GM18498 (cell line): ENCODE results near the gene ATG4C.
"Not testable (repeated sequence)": the region's sequence is repeated elsewhere in the genome, so short reads cannot be mapped to it uniquely, and the experiment has no call there.

Source experiments
- ATAC-seq: cut with Tn5 transposase; IDR thresholded peaks from one replicate; pipeline ENCODE4 v1.9.1; 2021; ENCODE audit warnings: mild to moderate bottlenecking, moderate library complexity; ENCODE audit not compliant: unreplicated experiment

The ATG4C gene

DNA sequence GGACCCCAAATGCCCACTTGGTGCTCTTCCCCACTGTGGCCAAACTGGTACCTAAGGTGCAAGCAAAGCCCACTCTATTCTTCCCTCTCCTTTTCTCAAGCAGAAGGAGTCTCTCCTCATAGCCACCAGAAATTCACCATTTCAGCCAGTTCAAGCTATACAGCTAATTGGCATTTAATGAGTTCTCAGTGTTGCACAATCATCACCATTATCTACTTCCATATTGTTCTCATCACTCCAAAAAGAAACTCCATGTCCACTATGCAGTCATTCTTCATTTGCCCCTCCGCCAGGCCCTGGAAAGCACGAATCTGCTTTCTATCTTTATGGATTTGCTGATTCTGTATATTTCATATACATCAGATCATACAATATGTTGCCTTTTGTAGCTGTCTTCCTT is 9.9 kb upstream of the ATG4C start:
- no peak for ATAC-seq

- no peak for ATAC-seq
Measured at GRCh38 chr1:62774971-62775595, 8.8 kb upstream of the ATG4C start.

- no peak for ATAC-seq
Measured at GRCh38 chr1:62778208-62778607, 5.7 kb upstream of the ATG4C start.

GRCh38 chr1:62781841-62782543 is 1.9 kb upstream of the ATG4C start:
- ATAC-seq, result no peak

DNA sequence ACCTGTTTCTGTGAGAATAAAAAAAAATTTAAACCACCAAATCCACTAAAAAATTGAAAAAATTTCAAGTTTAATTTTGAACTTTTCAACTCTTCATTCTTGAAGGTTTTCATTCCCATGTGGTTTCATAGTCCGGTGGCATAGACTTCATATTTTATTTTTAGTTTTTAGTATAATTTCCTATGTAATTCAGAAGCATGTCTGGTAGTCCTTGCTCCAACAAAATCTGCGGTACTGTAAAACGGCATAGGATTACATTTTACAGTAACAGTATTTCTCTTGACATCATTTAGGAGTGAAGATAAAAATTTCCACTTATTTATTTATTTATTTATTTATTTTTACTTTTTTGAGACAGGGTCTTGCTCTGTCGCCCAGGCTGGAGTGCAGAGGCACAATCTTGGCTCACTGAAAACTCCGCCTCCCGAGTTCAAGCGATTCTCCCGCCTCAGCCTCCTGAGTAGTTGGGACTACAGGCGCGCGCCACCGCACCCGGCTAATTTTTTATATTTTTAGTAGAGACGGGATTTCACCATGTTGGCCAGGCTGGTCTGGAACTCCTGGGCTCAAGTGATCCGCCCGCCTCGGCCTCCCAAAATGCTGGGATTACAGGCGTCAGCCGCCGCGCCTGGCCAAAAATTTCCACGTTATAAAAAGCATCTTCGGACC is 1.3 kb upstream of the ATG4C start:
- ATAC-seq, result not testable (repeated sequence)

GRCh38 chr1:62784509-62785365 is 805 bp downstream of the ATG4C start:
- peak; percentile 23 for ATAC-seq

GRCh38 chr1:62790716-62791115 is 6.8 kb downstream of the ATG4C start:
- ATAC-seq, result no peak

DNA sequence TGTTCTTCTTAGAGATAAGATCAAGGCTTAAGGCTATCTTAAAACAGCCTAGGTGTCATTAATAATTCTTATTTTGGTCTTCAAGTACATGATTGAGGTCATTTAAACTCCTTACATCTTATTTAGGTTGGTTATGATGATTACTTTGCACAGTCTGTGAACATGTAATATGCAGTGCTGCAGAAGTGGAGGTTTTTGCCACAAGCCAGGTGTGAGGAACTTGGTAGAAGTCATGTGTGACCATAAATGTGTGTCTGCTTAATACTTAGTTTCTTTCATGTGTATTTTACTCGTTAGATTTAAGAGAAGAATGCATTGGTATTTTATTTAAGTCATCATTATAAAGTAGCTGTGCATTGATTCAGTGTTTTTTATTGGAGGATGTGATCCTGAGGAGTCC is 10.1 kb downstream of the ATG4C start:
- no peak for ATAC-seq

GRCh38 chr1:62796221-62796620 is 12.3 kb downstream of the ATG4C start:
- no peak for ATAC-seq

DNA sequence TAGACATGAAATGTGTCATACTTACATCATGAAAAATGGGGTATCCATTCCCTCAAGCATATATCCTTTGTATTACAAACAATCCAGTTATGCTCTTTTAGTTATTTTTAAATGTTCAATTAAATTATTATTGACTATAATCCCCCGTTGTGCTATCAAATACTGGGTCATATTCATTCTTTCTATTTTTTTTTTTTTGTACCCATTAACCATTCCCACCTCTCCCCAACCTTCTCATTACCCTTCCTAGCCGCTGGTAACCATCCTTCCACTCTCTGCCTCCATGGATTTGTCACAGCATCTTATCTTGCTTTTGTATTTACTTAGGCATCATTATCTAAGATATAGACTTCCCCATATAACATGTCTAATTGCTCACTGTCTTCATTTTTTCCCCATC is 15.8 kb downstream of the ATG4C start:
- ATAC-seq, result no peak

DNA sequence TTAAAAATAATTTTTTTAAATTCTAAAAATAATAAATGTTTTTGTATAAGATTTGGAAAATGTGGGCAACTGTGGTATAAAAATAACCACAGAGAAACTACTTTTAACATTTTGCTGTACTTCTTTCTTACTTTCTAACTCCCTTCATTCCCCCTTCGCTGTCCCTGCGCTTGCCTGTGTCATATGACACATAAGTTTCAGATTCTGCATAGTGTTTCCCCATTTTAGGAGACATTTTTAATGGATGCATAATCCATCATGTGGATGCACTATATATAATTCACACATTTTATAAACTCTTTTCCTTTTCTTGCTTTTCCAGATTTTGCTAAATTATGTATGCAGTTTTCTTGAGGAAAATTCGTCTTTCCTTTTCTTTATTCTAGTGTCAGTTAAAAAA is 16.3 kb downstream of the ATG4C start:
- peak; percentile 48 for ATAC-seq

- peak; percentile 100 for ATAC-seq
Measured at GRCh38 chr1:62800825-62801306, 16.9 kb downstream of the ATG4C start.

DNA sequence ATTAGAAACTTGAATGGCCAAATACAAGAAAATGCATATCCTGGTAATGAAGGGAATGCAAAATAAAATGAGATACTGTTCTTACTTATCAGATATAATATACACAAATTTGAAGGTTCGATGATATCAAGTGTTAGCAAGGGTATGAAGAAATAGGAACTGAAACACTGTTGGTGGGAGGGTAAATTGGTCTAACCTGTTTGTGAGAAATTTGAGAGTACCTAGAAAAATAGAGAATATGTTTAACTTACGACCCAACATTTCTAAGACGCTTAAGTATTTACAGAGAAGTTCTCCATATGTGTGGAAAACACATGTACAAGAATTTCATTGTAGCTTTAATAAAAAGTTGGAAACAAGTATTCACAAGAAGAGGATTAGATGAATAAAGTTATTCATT is 25.9 kb downstream of the ATG4C start:
- ATAC-seq, result peak; percentile 43

- peak; percentile 90 for ATAC-seq
Measured at GRCh38 chr1:62810420-62811274, 26.7 kb downstream of the ATG4C start.

GRCh38 chr1:62823556-62823955 is 39.6 kb downstream of the ATG4C start:
- ATAC-seq, result no peak

GRCh38 chr1:62826901-62827300 is 43.0 kb downstream of the ATG4C start:
- ATAC-seq, result no peak

- not testable (repeated sequence) for ATAC-seq
Measured at GRCh38 chr1:62827786-62828185, 43.9 kb downstream of the ATG4C start.

- no peak for ATAC-seq
Measured at GRCh38 chr1:62832276-62832675, 48.3 kb downstream of the ATG4C start.

DNA sequence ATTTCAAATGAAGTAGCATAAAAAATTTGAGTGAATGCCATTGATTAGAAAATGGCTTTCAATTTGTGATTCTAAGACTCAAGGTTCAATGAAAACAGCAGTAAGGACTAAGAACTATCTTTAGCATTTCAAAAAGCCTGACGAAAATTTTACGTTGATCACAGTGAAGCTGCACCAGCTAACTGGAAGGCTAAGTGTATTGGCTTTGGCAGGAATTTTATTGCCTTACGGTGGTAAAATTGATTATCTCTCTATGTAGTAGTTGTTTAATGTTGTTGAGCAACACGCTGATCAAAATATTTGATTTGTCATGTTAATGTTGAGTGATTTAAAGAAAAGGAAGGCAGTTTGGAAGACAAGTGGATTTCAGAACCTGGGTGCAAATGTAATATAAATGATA is 49.6 kb downstream of the ATG4C start:
- ATAC-seq, result no peak

GRCh38 chr1:62834400-62834961 is 50.5 kb downstream of the ATG4C start:
- ATAC-seq, result no peak
